Activated T-cell treated with anti-CD3 and anti-CD28 coated beads for 48 hours (primary cell): ENCODE measurements around the gene SCN1B.
"Not testable (repeated sequence)": the region's sequence is repeated elsewhere in the genome, so short reads cannot be mapped to it uniquely, and the experiment has no call there.

Experiments used
- DNase-seq: peaks from one replicate; pipeline ENCODE4 v3.0.0-alpha.2; 2020; ENCODE audit warnings: low read depth

SCN1B gene

GRCh38 chr19:35030257-35031071 lies at the start of gene SCN1B:
Gene SCN1B (plus strand): TSS chr19:35030470. CDS start chr19:35030821, 351 bp downstream.
- DNase-seq, result peak; percentile 77

GRCh38 chr19:34982275-34982674 lies 48.0 kb upstream of the SCN1B start:
- no peak for DNase-seq

GRCh38 chr19:34983786-34984185 lies 46.5 kb upstream of the SCN1B start:
- DNase-seq, result no peak

DNA sequence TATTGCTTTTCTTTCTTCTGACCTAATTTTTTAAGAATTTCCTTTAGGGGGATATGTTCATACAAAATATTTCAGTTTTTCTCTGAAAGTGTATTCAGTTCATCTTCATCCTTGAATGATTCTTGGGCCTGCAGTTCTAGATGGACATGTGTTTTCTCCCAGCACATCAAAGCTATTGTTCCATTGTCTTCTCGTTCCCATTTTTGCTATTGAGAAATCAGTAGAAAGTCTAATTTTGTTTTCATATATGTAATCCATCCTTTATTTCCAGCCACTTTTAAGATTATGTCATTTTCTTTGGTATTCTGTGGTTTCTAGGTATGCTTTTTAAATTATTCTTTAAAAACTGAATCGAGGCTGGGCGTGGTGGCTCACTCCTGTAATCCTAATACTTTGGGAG lies 46.0 kb upstream of the SCN1B start:
- no peak for DNase-seq

DNA sequence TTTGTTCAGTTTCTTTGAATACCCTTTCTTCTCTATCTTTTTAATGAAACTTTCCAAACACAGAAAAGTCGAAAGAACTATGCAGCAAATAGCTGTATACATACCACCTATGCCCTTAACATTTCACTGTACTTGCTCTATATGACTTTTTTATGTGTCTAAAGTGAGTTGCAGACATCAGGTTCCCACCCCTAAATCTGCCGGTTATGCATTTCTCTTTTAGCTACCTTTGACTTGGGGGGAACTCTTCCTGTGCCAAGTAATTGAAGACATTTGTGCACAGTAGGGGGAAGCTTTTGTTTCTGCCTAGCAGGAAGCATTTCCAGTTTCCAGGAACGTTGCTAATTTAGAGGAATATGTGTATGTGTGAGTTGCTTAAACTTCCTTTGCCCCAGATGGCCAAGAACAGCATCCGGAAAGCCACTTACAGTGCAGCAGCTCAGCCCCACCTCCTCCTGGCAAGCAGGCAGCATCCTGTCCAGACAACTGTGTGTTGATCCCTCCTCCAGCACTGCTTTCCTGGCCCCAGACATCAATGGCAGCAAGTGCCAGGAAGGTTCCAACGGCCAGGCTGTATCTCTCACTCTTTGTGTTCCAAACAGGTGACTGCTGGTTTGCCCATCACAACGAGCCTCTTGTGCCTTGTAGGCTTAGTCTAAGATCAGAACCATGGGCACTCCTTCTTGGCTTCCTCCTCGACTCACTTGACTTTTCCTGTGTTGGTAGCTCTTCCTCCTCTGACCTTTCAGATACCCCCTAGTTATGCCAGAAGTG lies 44.8 kb upstream of the SCN1B start:
- DNase-seq, result no peak

GRCh38 chr19:34988119-34988518 lies 42.2 kb upstream of the SCN1B start:
- DNase-seq, result no peak

DNA sequence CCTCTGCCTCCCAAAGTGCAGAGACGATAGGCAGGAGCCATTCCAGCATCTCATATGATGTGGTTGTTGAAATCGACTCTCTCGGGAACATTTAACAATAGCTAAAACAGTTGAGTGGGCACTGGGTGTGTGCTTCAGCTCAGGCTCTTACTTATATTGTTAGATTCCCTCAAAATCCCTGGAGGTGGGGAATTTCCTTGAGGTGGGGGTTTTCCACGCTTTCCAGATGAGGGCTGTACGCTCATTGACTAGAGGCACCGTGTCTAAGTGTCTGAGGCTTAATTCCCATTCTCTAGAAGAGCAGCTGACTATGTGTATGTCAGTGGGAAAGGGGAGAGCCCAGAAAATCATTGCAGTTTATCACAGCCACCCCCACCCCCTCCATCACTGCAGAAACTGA lies 41.0 kb upstream of the SCN1B start:
- no peak for DNase-seq

GRCh38 chr19:34990578-34991192 lies 39.6 kb upstream of the SCN1B start:
- peak; percentile 58 for DNase-seq

DNA sequence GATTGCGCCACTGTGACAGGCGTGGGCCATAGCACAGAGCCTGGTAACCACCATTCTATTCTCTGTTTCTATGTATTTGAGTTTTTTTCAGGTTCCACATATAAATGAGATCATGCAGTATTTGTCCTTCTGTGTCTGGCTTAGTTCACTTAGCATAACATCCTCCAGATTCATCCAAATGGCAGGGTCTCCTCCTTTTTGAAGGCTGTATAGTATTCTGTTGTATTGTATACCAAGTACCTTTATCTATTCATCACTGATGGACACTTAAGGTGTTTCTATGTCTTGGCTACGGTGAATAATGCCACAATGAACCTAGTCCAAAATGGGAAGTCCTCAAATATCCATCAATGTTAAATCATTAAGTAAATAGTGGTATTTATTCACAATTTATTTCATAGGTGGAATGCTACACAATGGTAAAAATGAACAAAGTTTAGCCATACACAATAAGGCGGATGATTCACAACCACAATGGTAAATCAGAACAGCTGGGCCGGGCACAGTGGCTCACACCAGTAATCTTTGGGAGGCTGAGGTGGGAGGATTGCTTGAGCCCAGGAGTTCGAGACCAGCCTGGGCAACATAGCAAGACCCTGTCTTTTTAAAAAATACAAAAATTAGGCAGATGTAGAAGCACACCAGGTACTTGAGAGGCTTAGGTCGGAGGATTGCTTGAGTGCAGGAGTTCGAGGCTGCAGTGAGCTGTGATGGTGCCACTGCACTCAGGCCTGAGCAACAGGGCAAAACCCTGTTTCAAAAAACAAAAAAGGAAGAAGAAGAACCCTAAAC lies 38.5 kb upstream of the SCN1B start:
- no peak for DNase-seq

- DNase-seq, result not testable (repeated sequence)
These were observed 37.7 kb upstream of the SCN1B start for GRCh38 chr19:34992582-34992981.

- no peak for DNase-seq
These were observed 36.0 kb upstream of the SCN1B start for GRCh38 chr19:34994286-34994642.

- DNase-seq, result no peak
These were observed 35.4 kb upstream of the SCN1B start for GRCh38 chr19:34994643-34995541.

GRCh38 chr19:34995551-34995950 lies 34.7 kb upstream of the SCN1B start:
- no peak for DNase-seq

DNA sequence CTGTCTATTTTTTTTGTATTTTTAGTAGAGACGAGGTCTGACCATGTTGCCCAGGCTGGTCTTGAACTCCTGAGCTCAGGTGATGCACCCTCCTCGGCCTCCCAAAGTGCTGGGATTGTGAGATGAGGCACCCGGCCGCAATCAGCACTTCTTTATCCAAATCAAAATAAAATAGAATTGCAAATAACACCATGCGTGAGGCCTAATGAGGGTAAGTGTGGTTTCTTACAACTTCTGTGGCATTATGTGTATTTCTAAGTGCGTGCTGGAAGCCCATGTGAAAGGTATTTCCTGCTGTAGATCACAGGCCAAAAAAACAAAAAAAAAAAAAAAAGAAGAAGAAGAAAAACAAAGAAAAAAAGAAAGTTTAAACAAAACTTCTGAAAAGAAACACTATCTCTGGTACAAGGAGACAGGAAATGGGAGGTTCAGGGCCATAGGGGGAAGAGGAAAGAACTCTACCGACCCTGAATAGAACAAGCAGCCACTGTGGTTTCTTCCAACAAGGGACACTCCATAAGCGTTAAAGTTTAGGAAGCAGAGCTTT lies 33.1 kb upstream of the SCN1B start:
- no peak for DNase-seq

DNA sequence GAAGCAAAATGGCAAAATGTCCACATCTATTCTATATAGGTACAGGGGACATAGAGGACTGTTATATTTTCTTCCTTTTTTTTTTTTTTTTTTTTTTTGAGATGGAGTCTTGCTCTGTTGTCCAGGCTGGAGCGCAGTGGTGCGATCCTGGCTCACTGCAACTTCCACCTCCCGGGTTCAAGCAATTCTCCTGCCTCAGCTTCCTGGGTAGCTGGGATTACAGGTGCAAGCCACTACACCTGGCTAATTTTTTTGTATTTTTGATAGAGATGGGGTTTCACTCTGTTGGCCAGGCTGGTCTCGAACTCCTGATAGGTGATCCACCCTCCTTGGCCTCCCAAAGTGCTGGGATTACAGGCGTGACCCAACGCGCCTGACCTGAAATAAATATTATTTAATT lies 32.0 kb upstream of the SCN1B start:
- not testable (repeated sequence) for DNase-seq

- DNase-seq, result no peak
These were observed 31.3 kb upstream of the SCN1B start for GRCh38 chr19:34998777-34999497.

- DNase-seq, result peak; percentile 79
These were observed 30.6 kb upstream of the SCN1B start, which contains the start of gene GRAMD1A for GRCh38 chr19:34999498-35000337. Gene GRAMD1A (plus strand): TSS chr19:35000323. CDS start chr19:35000479, 156 bp downstream.

DNA sequence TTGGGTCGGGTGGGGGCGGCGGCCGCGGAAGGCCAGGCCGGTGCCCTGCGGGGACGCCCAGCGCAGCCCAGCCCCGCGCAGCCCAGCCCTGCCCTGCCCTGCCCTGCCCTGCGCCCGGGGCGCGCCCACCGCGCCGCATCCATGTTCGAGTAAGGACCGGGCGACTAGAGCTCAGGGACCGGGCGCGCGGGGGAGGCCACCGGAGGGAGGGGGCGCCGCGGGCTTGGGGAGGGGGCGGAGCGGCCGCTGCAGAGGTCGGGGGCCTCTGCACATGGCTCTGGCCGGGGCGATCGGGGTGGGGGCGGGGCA lies 30.0 kb upstream of the SCN1B start:
- DNase-seq, result no peak
